Coronary artery (tissue), 2 donors: ENCODE measurements around the gene CHD5.
"Not testable (repeated sequence)": the region's sequence is repeated elsewhere in the genome, so short reads cannot be mapped to it uniquely, and the experiment has no call there.

ENCODE experiments used
- DNase-seq: peaks from one replicate; pipeline ENCODE4 v3.0.0-alpha.2; 2017; ENCODE audit warnings: low spot score
- H3K27ac ChIP-seq, 2 donors: fragments of 200-600 bp; sonication (generic); one replicate each; pipeline ENCODE4 v1.5.1; 2016 to 2019
- H3K4me3 ChIP-seq: fragments of 200-600 bp; sonication (generic); 2 replicates; pipeline ENCODE4 v1.5.1; 2016; ENCODE audit warnings: mild to moderate bottlenecking, moderate library complexity
- CTCF ChIP-seq: fragments of 200-600 bp; sonication (generic); IDR thresholded peaks from one replicate; pipeline ENCODE4 v1.5.1; 2019; ENCODE audit warnings: antibody characterized with exemption

Gene CHD5

GRCh38 chr1:6180268-6180706 lies at the start of gene CHD5:
CHD5 (minus strand) TSS chr1:6180321; CDS start chr1:6180023, 298 bp downstream.
- TF ChIP-seq CTCF: no peak
- H3K4me3 ChIP-seq: peak within 1 kb of the TSS; percentile 77
- peak within 1 kb of the TSS in 1 of 2 donors; percentile 70 for H3K27ac ChIP-seq
- no peak for DNase-seq

GRCh38 chr1:6225651-6226050 lies 45.5 kb upstream of the CHD5 start:
- no peak overlapping the region for H3K27ac ChIP-seq
- DNase-seq: no peak
- no peak overlapping the region for H3K4me3 ChIP-seq
- no peak for TF ChIP-seq CTCF

GRCh38 chr1:6224718-6225117 lies 44.6 kb upstream of the CHD5 start:
- no peak overlapping the region for H3K27ac ChIP-seq
- TF ChIP-seq CTCF: no peak
- DNase-seq: no peak

GRCh38 chr1:6223617-6224016 lies 43.5 kb upstream of the CHD5 start:
- TF ChIP-seq CTCF: no peak
- H3K4me3 ChIP-seq: no peak overlapping the region
- DNase-seq: no peak
- H3K27ac ChIP-seq: peak overlapping the region in 1 of 2 donors; percentile 41

More at GRCh38 chr1:6224718-6225117, 44.6 kb upstream of the CHD5 start:
- H3K4me3 ChIP-seq: no peak overlapping the region

- Histone ChIP-seq H3K4me3 (no peak overlapping the region), H3K27ac (peak overlapping the region in 1 of 2 donors; percentile 41)
- no peak for TF ChIP-seq CTCF
- DNase-seq: no peak
Observed at GRCh38 chr1:6222636-6223035, 42.5 kb upstream of the CHD5 start.

- no peak for TF ChIP-seq CTCF
- Histone ChIP-seq H3K4me3 (no peak overlapping the region), H3K27ac (no peak overlapping the region)
- no peak for DNase-seq
Observed at GRCh38 chr1:6221210-6221784, 41.2 kb upstream of the CHD5 start.

GRCh38 chr1:6220236-6220635 lies 40.1 kb upstream of the CHD5 start:
- no peak overlapping the region for H3K27ac ChIP-seq
- no peak for TF ChIP-seq CTCF
- no peak overlapping the region for H3K4me3 ChIP-seq
- no peak for DNase-seq

- not testable (repeated sequence) for H3K27ac ChIP-seq
Observed at GRCh38 chr1:6219641-6220040, 39.5 kb upstream of the CHD5 start.

More at GRCh38 chr1:6219641-6220040, 39.5 kb upstream of the CHD5 start:
- not testable (repeated sequence) for DNase-seq, H3K4me3 ChIP-seq
